Uterus (tissue), 2 donors: ENCODE results near the gene TOMM7.

Experiments used
- POLR2A ChIP-seq, 2 donors: fragments of 450-650 bp; IDR thresholded peaks; one replicate each; pipeline ENCODE4 v1.6.1; 2016; ENCODE audit warnings: antibody characterized with exemption in 2 of 2, mild to moderate bottlenecking in 1 of 2, moderate library complexity in 1 of 2
- TF ChIP-seq, protein P1 (sequence below), 4 experiments: fragments of 200-600 bp in 2 of 4; fragments of 450-650 bp in 2 of 4; sonication (generic) in 2 of 4; IDR thresholded peaks; one replicate each; pipeline ENCODE4 v1.5.1; 2016 to 2019; ENCODE audit warnings: antibody characterized with exemption in 4 of 4, mild to moderate bottlenecking in 2 of 4, moderate library complexity in 1 of 4

DNA sequence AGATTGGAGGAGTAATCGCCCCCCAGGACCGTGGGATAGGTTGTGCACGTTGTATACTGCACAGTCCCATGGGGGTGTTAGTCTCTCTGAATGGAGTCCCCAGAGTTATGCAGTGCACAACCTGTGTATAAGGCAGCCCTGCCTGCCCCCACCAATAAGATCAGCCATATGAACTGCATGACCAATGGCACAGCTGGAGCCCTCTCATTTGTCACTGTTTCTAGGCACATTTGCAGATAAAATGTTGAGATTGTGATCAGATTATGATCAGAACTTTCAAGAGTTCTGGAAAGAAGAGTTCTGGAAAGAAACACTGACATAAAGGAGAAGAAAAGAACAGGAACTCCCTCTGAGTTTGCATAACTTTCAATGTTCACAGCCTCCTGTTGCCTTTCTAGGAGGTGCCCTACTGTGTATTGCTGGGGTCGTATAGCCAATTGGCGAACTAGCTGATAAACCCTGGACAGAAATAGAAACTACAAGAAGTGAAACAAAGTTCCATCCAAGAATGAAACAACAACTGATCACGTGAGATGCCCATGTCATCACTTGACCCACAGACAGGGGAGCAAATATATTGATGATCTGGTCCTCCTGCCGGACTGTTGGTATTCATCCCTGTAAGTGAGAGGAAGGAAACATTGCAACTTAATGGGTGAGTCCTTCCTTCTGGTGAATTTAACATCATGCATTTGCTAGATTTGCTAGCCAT lies 49.6 kb upstream of the TOMM7 start:
- TF ChIP-seq POLR2A (IDR thresholded peaks at IDR 0.05), result no peak
- TF ChIP-seq, protein P1, sequence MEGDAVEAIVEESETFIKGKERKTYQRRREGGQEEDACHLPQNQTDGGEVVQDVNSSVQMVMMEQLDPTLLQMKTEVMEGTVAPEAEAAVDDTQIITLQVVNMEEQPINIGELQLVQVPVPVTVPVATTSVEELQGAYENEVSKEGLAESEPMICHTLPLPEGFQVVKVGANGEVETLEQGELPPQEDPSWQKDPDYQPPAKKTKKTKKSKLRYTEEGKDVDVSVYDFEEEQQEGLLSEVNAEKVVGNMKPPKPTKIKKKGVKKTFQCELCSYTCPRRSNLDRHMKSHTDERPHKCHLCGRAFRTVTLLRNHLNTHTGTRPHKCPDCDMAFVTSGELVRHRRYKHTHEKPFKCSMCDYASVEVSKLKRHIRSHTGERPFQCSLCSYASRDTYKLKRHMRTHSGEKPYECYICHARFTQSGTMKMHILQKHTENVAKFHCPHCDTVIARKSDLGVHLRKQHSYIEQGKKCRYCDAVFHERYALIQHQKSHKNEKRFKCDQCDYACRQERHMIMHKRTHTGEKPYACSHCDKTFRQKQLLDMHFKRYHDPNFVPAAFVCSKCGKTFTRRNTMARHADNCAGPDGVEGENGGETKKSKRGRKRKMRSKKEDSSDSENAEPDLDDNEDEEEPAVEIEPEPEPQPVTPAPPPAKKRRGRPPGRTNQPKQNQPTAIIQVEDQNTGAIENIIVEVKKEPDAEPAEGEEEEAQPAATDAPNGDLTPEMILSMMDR (IDR thresholded peaks at IDR 0.05), result no peak
